ENCODE results near the gene F10.

F10 gene

GRCh38 chr13:113113846-113114271, 8.7 kb upstream of the F10 start:
- no peak for DNase-seq (ENCODE audit: low read depth)
- H3K4me3 ChIP-seq (ENCODE audit: low read depth, low read length), result no peak overlapping the region

- H3K4me3 ChIP-seq (ENCODE audit: low read depth, low read length), result no peak overlapping the region
- DNase-seq (ENCODE audit: low read depth), result no peak
Measured at GRCh38 chr13:113114511-113115362, 7.9 kb upstream of the F10 start.

DNA sequence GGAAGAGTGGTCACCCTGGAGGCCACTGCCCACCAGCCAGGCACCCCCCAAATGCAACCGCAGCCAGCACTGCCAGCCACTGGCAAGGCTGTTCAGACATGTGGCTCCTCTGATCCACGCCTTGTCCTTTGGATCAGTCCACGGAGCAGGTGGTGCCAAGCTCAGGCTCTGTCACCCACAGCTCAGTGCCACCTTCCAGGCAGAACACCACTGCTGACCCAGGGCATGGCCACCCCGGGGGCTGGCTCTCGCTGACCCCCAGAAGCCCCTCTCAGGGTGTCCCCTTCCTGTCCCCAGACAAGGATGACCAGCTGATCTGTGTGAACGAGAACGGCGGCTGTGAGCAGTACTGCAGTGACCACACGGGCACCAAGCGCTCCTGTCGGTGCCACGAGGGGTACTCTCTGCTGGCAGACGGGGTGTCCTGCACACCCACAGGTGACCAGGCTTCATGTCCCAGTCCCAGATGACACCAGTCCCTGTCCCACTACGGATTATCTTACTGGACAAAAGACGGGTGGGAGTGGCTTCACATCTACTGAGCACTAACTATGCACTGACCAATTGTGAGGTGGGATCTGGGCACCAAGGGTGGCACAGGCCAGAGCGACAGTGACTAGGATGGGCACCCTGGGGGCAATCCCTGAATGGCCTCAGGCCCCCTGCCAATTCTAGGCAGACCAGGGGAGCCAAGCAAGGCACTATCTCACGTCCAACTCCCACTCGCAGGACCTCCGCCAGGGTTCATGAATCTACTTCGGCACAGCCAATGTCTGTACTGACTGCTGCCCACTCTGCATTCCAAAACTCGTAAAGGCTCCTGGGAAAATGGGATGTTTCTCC, 7.0 kb upstream of the F10 start:
- no peak overlapping the region for H3K4me3 ChIP-seq (ENCODE audit: low read depth, low read length)
- DNase-seq (ENCODE audit: low read depth), result no peak

DNA sequence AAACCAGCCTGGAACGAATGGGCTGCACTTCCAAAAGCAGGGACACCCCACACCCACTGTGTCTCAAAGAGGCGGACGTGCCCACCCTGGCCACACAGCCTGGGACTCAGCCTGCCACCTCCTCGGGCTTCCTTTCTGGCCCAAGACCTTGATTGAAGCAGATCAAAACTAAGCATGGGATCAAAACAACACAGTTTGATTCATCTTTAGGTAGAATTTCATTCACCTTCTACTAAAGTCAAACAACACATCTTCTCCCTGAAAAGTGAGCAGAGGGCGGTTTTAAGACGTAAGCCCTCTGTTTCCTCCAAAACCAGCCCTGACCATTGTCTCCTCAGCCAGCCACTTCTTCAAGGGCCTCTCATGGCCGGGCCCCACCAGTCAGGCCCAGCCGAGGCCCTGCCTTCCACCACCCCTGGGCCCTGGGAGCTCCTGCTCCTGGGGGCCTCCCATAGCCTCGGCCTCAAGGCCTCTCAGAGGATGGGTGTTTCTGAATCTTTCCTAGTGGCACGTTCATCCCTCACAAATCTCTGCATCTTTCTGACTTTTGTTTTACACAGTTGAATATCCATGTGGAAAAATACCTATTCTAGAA, 6.3 kb upstream of the F10 start:
- DNase-seq (ENCODE audit: low read depth), result no peak
- no peak overlapping the region for H3K4me3 ChIP-seq (ENCODE audit: low read depth, low read length)

- no peak overlapping the region for H3K4me3 ChIP-seq (ENCODE audit: low read depth, low read length)
- no peak for DNase-seq (ENCODE audit: low read depth)
Measured at GRCh38 chr13:113116871-113117271, 5.7 kb upstream of the F10 start.

DNA sequence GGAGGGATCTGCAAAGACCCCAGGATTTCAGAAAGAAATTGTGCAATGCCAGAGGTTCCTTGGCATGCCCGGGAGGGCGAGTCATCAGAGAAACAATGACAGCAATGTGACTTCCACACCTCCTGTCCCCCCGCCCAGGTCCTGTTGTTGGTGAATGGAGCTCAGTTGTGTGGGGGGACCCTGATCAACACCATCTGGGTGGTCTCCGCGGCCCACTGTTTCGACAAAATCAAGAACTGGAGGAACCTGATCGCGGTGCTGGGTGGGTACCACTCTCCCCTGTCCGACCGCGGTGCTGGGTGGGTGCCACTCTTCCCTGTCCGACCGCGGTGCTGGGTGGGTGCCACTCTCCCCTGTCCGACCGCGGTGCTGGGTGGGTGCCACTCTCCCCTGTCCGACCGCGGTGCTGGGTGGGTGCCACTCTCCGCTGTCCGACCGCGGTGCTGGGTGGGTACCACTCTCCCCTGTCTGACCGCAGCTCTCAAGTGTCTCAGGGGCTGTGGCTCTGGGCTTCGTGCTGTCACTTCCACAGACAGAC, 5.2 kb upstream of the F10 start:
- no peak for DNase-seq (ENCODE audit: low read depth)

GRCh38 chr13:113117911-113118260, 4.7 kb upstream of the F10 start:
- no peak overlapping the region for H3K4me3 ChIP-seq (ENCODE audit: low read depth, low read length)
- no peak for DNase-seq (ENCODE audit: low read depth)

More for the DNA sequence above, 5.2 kb upstream of the F10 start:
- H3K4me3 ChIP-seq (ENCODE audit: low read depth, low read length), result no peak overlapping the region

DNA sequence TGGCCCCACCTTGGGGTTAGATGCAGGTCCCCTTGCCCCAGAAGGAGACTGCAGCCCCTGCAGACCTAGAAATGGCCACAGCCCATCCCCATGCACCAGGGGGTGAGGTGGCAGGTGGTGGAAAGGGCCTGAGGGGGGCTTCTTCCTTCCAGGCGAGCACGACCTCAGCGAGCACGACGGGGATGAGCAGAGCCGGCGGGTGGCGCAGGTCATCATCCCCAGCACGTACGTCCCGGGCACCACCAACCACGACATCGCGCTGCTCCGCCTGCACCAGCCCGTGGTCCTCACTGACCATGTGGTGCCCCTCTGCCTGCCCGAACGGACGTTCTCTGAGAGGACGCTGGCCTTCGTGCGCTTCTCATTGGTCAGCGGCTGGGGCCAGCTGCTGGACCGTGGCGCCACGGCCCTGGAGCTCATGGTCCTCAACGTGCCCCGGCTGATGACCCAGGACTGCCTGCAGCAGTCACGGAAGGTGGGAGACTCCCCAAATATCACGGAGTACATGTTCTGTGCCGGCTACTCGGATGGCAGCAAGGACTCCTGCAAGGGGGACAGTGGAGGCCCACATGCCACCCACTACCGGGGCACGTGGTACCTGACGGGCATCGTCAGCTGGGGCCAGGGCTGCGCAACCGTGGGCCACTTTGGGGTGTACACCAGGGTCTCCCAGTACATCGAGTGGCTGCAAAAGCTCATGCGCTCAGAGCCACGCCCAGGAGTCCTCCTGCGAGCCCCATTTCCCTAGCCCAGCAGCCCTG, 4.2 kb upstream of the F10 start:
- no peak overlapping the region for H3K4me3 ChIP-seq (ENCODE audit: low read depth, low read length)
- DNase-seq (ENCODE audit: low read depth), result no peak

- no peak overlapping the region for H3K4me3 ChIP-seq (ENCODE audit: low read depth, low read length)
- no peak for DNase-seq (ENCODE audit: low read depth)
Measured at GRCh38 chr13:113119166-113119821, 3.3 kb upstream of the F10 start.

DNA sequence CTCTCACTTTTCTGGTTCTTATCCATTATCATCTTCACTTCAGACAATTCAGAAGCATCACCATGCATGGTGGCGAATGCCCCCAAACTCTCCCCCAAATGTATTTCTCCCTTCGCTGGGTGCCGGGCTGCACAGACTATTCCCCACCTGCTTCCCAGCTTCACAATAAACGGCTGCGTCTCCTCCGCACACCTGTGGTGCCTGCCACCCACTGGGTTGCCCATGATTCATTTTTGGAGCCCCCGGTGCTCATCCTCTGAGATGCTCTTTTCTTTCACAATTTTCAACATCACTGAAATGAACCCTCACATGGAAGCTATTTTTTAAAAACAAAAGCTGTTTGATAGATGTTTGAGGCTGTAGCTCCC, 2.8 kb upstream of the F10 start:
- DNase-seq (ENCODE audit: low read depth), result no peak
- H3K4me3 ChIP-seq (ENCODE audit: low read depth, low read length), result no peak overlapping the region

GRCh38 chr13:113120300-113121182, 2.1 kb upstream of the F10 start:
- no peak for DNase-seq (ENCODE audit: low read depth)
- no peak overlapping the region for H3K4me3 ChIP-seq (ENCODE audit: low read depth, low read length)

DNA sequence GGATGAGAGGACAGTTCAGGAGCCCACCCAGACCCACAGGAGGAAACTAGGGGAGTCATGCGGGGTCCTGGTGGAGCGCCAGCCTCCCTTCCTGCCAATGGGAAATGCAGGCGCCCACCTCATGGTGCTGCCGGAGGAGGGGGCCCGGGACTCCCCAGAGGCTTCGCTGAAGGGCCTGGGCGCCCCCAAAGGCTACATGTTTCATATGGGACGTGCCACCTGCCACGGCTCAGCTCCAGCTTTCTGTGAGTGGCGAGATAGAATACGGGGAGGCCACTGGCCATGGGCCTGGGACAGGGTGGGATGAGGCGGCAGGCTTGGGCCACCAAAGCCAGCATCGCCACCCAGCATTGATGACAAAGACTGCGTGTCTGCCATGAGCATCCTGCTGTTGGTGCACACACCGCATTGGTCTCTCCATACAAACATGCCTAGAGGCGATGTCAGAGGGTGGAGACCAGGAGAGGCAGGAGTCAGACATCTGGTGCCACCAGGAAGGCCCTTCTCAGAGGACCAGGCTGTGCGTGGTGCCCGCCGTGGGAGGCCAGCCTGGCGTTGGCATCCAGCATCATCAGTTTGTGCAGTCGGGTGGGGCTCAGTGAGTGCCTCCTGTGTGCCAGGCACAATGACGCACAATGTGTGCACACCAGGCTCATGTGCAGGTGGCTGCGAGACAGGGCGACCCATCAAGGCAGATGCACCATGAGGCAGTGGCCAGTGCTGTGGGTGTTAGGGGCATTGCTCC, 1.2 kb upstream of the F10 start:
- no peak overlapping the region for H3K4me3 ChIP-seq (ENCODE audit: low read depth, low read length)
- DNase-seq (ENCODE audit: low read depth), result no peak

DNA sequence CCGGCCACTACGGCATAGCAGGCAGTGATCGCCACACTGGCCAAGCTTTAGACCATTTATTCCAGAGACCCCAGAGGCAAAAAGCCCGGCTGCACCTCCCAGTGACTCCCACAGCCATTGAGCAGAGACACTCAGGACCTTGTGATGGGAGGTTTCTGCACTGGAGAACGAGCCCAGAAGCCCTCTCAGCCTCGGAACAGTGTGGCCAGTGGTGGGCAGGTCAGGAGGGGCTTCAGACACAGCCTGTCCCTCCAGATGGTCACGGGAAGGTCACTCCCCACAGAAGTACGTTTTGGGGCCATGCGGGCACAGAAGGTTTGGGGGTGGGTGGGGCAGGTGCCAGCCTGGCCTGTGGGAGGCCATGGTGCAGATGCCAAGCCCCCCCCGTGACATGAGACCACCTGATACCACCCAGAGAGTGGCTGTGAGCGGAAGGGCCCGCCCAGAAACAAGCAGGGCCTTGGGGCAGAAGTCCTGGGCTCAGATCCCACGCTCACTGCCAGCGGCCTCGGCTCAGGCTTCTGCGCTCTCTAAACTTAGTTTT, 599 bp upstream of the F10 start:
- DNase-seq (ENCODE audit: low read depth), result no peak
- no peak overlapping the region for H3K4me3 ChIP-seq (ENCODE audit: low read depth, low read length)

- DNase-seq (ENCODE audit: low read depth), result no peak
- H3K4me3 ChIP-seq (ENCODE audit: low read depth, low read length), result no peak overlapping the region
Measured at GRCh38 chr13:113123226-113124201, 915 bp downstream of the F10 start.

GRCh38 chr13:113124211-113124970, 1.8 kb downstream of the F10 start:
- DNase-seq (ENCODE audit: low read depth), result no peak
- H3K4me3 ChIP-seq (ENCODE audit: low read depth, low read length), result no peak overlapping the region
